Neural cell (in vitro differentiated cells): Measurements from ENCODE around the gene C22orf15.

Experiments
- CTCF ChIP-seq: fragments of 450-650 bp; IDR thresholded peaks from 2 replicates; pipeline ENCODE4 v1.5.1; 2014; ENCODE audit warnings: antibody characterized with exemption, mild to moderate bottlenecking, moderate library complexity; ENCODE audit not compliant: poor library complexity, severe bottlenecking
- EZH2 ChIP-seq: fragments of 200-600, 300-800 bp; shearing (Covaris generic), sonication (generic); IDR thresholded peaks from 2 replicates; pipeline ENCODE4 v1.6.1; 2014; ENCODE audit warnings: antibody characterized with exemption, low read length, borderline replicate concordance, mild to moderate bottlenecking; ENCODE audit not compliant: insufficient read depth, poor library complexity, severe bottlenecking
- REST ChIP-seq: IDR thresholded peaks from 2 replicates; pipeline ENCODE4 v1.6.1; 2012; ENCODE audit warnings: borderline replicate concordance

- TF ChIP-seq CTCF (no peak), REST (no peak), EZH2 (no peak)
Measured at GRCh38 chr22:23801238-23801821, 38.5 kb downstream of the C22orf15 start.
